MV-4-11 (cell line): Measurements from ENCODE around the gene NRXN3.

ENCODE experiments used
- DNase-seq: peaks from one replicate; lab custom pipeline; 2025; lab: John Stamatoyannopoulos, UW

Gene NRXN3

GRCh38 chr14:79638672-79639266 lies 1468.6 kb downstream of the NRXN3 start:
- no peak for DNase-seq

- no peak for DNase-seq
Measured at GRCh38 chr14:79639613-79640012, 1469.4 kb downstream of the NRXN3 start.

- DNase-seq = no peak
Measured at GRCh38 chr14:79641371-79641770, 1471.2 kb downstream of the NRXN3 start.

GRCh38 chr14:79643132-79643531 lies 1473.0 kb downstream of the NRXN3 start:
- no peak for DNase-seq

GRCh38 chr14:79645753-79646362 lies 1475.7 kb downstream of the NRXN3 start:
- DNase-seq = no peak

- no peak for DNase-seq
Measured at GRCh38 chr14:79649856-79650255, 1479.7 kb downstream of the NRXN3 start.

GRCh38 chr14:79652513-79653307 lies 1482.5 kb downstream of the NRXN3 start:
- DNase-seq = no peak

GRCh38 chr14:79656056-79656455 lies 1485.9 kb downstream of the NRXN3 start:
- DNase-seq = no peak

- DNase-seq = no peak
Measured at GRCh38 chr14:79656496-79656895, 1486.3 kb downstream of the NRXN3 start.

- no peak for DNase-seq
Measured at GRCh38 chr14:79658221-79658620, 1488.0 kb downstream of the NRXN3 start.

- DNase-seq = no peak
Measured at GRCh38 chr14:79658769-79659168, 1488.6 kb downstream of the NRXN3 start.

- no peak for DNase-seq
Measured at GRCh38 chr14:79660053-79660939, 1490.1 kb downstream of the NRXN3 start.

GRCh38 chr14:79661752-79662151 lies 1491.6 kb downstream of the NRXN3 start:
- DNase-seq = no peak

- no peak for DNase-seq
Measured at GRCh38 chr14:79663453-79663852, 1493.3 kb downstream of the NRXN3 start.

GRCh38 chr14:79665556-79665955 lies 1495.4 kb downstream of the NRXN3 start:
- DNase-seq = no peak

- no peak for DNase-seq
Measured at GRCh38 chr14:79668951-79669350, 1498.8 kb downstream of the NRXN3 start.

- no peak for DNase-seq
Measured at GRCh38 chr14:79670811-79671210, 1500.6 kb downstream of the NRXN3 start.

GRCh38 chr14:79680087-79680486 lies 1509.9 kb downstream of the NRXN3 start:
- DNase-seq = no peak

GRCh38 chr14:79686196-79686595 lies 1516.0 kb downstream of the NRXN3 start:
- DNase-seq = no peak

GRCh38 chr14:79690960-79691359 lies 1520.8 kb downstream of the NRXN3 start:
- DNase-seq = no peak

GRCh38 chr14:79693935-79694334 lies 1523.8 kb downstream of the NRXN3 start:
- no peak for DNase-seq

GRCh38 chr14:79695307-79695706 lies 1525.1 kb downstream of the NRXN3 start:
- no peak for DNase-seq
